ENCODE measurements around the gene KIRREL3.

The KIRREL3 gene

DNA sequence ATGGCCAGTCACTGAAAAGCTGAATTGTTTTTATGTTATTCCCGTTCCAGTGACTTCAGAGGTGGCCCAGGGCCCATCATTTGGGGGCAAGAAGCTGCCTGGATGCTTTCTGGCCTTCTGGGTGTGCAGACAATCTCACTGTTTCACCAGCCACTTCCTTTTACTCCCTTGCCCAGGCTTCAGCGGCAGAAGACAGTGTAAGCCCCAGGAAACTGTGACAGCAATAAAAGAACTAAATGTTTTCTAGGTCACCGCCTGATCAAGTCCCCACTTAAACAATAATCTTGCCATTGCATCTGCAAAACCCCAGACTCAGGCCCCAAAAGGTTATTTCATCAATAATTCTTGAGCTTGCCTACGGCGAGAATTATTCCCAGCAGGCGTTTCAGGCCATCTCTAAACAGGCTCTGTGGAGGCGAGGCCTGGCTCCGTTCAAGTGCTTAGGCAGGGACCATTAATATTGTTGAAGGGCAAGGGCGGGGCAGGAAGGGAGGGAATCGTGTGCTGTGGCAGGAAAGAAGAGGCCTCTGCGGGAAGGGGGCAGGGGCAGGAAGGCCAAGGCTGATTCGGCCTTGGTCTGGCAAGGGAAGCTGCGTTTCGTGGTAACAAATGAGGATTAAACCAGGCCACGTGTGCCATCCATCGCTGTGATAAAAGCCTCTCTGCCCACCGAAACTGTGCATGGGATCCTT is 252.3 kb downstream of the KIRREL3 start:
- Histone ChIP-seq H3K36me3 (no peaks in the 10 kb centered on the region), H3K27me3 (no peaks in the 10 kb centered on the region), H3K9me3 (no peaks in the 10 kb centered on the region), H3K4me1 (ENCODE audit: control insufficient read depth in 1 of 2, insufficient read depth in 1 of 2, low read depth in 1 of 2, low read length in 1 of 2) (no peaks in the 10 kb centered on the region), H3K4me3 (ENCODE audit: low read depth in 1 of 2, low read length in 1 of 2) (no peak overlapping the region), H3K27ac (no peak overlapping the region)
- TF ChIP-seq CTCF (IDR thresholded peaks at IDR 0.05) = no peak

GRCh38 chr11:126747315-126747714 is 253.3 kb downstream of the KIRREL3 start:
- no peaks in the 10 kb centered on the region for H3K27me3 ChIP-seq
- H3K27ac ChIP-seq = no peak overlapping the region
- H3K4me3 ChIP-seq (ENCODE audit: low read depth in 1 of 2, low read length in 1 of 2) = no peak overlapping the region
- no peaks in the 10 kb centered on the region for H3K9me3 ChIP-seq
- H3K36me3 ChIP-seq = no peaks in the 10 kb centered on the region
- no peak for TF ChIP-seq CTCF (IDR thresholded peaks at IDR 0.05)
- H3K4me1 ChIP-seq (ENCODE audit: control insufficient read depth in 1 of 2, insufficient read depth in 1 of 2, low read depth in 1 of 2, low read length in 1 of 2) = no peaks in the 10 kb centered on the region

- H3K4me1 ChIP-seq (ENCODE audit: control insufficient read depth in 1 of 2, insufficient read depth in 1 of 2, low read depth in 1 of 2, low read length in 1 of 2) = no peaks in the 10 kb centered on the region
Observed at GRCh38 chr11:126746443-126746842, 254.1 kb downstream of the KIRREL3 start.

DNA sequence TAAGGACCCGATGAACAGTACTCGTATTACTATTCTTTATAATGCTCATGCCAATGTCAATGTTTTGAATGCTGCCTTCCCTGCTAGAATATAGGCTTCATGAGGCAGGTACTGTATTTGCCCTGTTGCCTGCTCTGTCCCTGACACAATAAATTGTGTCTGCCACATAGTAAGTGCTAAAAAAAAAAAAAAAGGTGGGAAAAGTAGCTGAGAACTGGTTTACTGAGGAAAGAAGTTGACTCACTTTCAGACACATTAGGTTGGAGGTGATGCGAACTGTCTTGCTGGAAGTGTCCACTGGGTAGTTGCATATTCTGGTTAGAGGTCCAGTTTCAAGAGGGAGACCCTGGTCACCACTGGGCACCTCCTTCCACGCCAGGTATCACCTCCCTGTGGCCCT is 255.9 kb downstream of the KIRREL3 start:
- Histone ChIP-seq H3K27me3 (no peaks in the 10 kb centered on the region), H3K27ac (no peak overlapping the region), H3K4me1 (ENCODE audit: control insufficient read depth in 1 of 2, insufficient read depth in 1 of 2, low read depth in 1 of 2, low read length in 1 of 2) (no peaks in the 10 kb centered on the region), H3K36me3 (no peaks in the 10 kb centered on the region), H3K4me3 (ENCODE audit: low read depth in 1 of 2, low read length in 1 of 2) (no peak overlapping the region), H3K9me3 (no peaks in the 10 kb centered on the region)
- TF ChIP-seq CTCF (IDR thresholded peaks at IDR 0.05) = no peak

More at GRCh38 chr11:126746443-126746842, 254.1 kb downstream of the KIRREL3 start:
- H3K36me3 ChIP-seq = no peaks in the 10 kb centered on the region
- TF ChIP-seq CTCF (IDR thresholded peaks at IDR 0.05) = no peak
- no peaks in the 10 kb centered on the region for H3K9me3 ChIP-seq
- H3K27ac ChIP-seq = no peak overlapping the region
- H3K27me3 ChIP-seq = no peaks in the 10 kb centered on the region
- H3K4me3 ChIP-seq (ENCODE audit: low read depth in 1 of 2, low read length in 1 of 2) = no peak overlapping the region

DNA sequence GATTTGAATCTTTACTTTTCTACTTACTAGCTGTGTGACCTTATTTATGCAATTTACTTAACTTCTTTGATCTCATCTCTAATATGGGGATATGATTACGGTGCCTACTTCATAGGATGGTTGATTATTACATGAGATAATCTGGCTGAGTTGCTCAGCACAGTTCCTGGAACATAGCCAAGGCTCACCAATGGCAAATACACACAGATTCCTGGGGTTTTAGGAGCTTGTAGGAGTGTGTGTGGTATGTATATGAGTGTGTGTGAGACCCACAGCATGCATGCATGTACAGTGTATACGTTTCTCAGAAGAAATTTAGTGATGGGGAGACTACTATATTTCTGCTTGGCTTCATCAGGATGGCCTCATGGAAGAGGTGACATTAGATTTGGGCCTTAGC is 256.9 kb downstream of the KIRREL3 start:
- Histone ChIP-seq H3K36me3 (no peaks in the 10 kb centered on the region), H3K9me3 (no peaks in the 10 kb centered on the region), H3K27ac (no peak overlapping the region), H3K4me1 (ENCODE audit: control insufficient read depth in 1 of 2, insufficient read depth in 1 of 2, low read depth in 1 of 2, low read length in 1 of 2) (no peaks in the 10 kb centered on the region), H3K27me3 (no peaks in the 10 kb centered on the region), H3K4me3 (ENCODE audit: low read depth in 1 of 2, low read length in 1 of 2) (no peak overlapping the region)
- TF ChIP-seq CTCF (IDR thresholded peaks at IDR 0.05) = no peak

Measured in neutrophil (primary cell).